RWPE2 (cell line): Measurements from ENCODE around the gene RIT1.

Source experiments
- ATAC-seq: fragments of 200-7000 bp; cut with Tn5 transposase; 3 replicates; pipeline ENCODE4 v1.9.1; 2021; ENCODE audit warnings: low read depth
- DNase-seq: peaks from one replicate; pipeline ENCODE4 v3.0.0-alpha.2; 2020; ENCODE audit warnings: low spot score
- H3K27ac ChIP-seq: fragments of 450-650 bp; 2 replicates; pipeline ENCODE4 v1.5.1; 2017; ENCODE audit warnings: mild to moderate bottlenecking; ENCODE audit not compliant: poor library complexity, severe bottlenecking
- H3K27me3 ChIP-seq: fragments of 250-450 bp; sonication (Bioruptor Pico); 2 replicates; pipeline ENCODE4 v1.5.1; 2021; ENCODE audit warnings: mild to moderate bottlenecking, moderate library complexity; ENCODE audit not compliant: insufficient read depth, poor library complexity, severe bottlenecking
- H3K36me3 ChIP-seq: fragments of 250-450 bp; sonication (Bioruptor Pico); 2 replicates; pipeline ENCODE4 v1.5.1; 2020; ENCODE audit warnings: low read depth, mild to moderate bottlenecking, moderate library complexity
- H3K4me1 ChIP-seq: fragments of 250-450 bp; sonication (Bioruptor Pico); 2 replicates; pipeline ENCODE4 v1.5.1; 2021; ENCODE audit warnings: mild to moderate bottlenecking, moderate library complexity; ENCODE audit not compliant: insufficient read depth, poor library complexity, severe bottlenecking
- H3K4me3 ChIP-seq: fragments of 250-450 bp; sonication (Bioruptor Pico); 2 replicates; pipeline ENCODE4 v1.5.1; 2021; ENCODE audit warnings: mild to moderate bottlenecking, moderate library complexity; ENCODE audit not compliant: severe bottlenecking
- H3K9me3 ChIP-seq: fragments of 250-450 bp; sonication (Bioruptor Pico); 2 replicates; pipeline ENCODE4 v1.5.1; 2021; ENCODE audit warnings: mild to moderate bottlenecking, moderate library complexity; ENCODE audit not compliant: severe bottlenecking
- CTCF ChIP-seq: fragments of 450-650 bp; IDR thresholded peaks from one replicate; pipeline ENCODE4 v1.5.1; 2017; ENCODE audit warnings: mild to moderate bottlenecking, moderate library complexity; ENCODE audit not compliant: poor library complexity, severe bottlenecking

Gene RIT1

DNA sequence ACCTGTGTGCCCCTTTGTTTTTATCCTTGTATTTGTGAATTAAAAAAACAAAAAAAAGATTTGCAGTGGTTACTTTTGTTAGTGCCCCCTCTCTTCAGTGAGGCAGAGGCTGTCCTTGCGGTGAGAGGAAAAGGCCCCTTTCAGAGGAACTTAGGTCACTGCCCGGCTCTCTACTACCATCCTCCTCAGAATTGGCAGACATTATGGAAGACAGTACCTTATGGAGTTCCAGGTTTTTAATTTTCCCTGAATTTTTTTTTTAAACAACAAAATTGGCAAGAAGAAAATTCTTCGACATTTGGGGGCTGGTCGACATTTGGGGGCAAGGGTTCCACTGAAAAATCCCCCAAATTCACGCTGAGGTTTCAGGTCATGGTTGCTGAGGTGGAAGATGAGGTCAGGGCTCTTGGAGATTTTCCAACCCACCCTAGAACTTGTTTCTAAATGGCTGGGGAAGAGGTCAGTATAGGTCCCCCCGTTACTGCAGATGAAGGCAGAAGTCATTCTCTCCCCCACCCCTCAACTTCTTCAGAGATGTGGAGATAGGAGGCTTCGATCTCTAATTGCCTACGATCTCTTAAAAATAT lies 35.6 kb upstream of the RIT1 start:
- peaks cover 60% of the 10 kb centered on the region for H3K36me3 ChIP-seq
- H3K4me3 ChIP-seq: no peak overlapping the region
- TF ChIP-seq CTCF: no peak

GRCh38 chr1:155944444-155944799 lies 33.3 kb upstream of the RIT1 start:
- peaks cover 37% of the 10 kb centered on the region for H3K36me3 ChIP-seq
- ATAC-seq: no peak
- H3K4me3 ChIP-seq: no peak overlapping the region
- no peak for TF ChIP-seq CTCF
- peaks cover 39% of the 10 kb centered on the region for H3K4me1 ChIP-seq
- no peak for DNase-seq
- no peaks in the 10 kb centered on the region for H3K27me3 ChIP-seq
- no peak overlapping the region for H3K27ac ChIP-seq
- no peaks in the 10 kb centered on the region for H3K9me3 ChIP-seq

More for the DNA sequence above, 35.6 kb upstream of the RIT1 start:
- DNase-seq: no peak
- H3K27ac ChIP-seq: peak overlapping the region; percentile 27
- no peak for ATAC-seq
- H3K9me3 ChIP-seq: no peaks in the 10 kb centered on the region
- H3K4me1 ChIP-seq: peaks cover 19% of the 10 kb centered on the region
- no peaks in the 10 kb centered on the region for H3K27me3 ChIP-seq

GRCh38 chr1:155942578-155943141 lies 31.5 kb upstream of the RIT1 start:
- ATAC-seq: peak; percentile 3; the same call in 2 of the 3 replicates
- H3K4me3 ChIP-seq: no peak overlapping the region
- peak overlapping the region; percentile 88 for H3K27ac ChIP-seq
- H3K27me3 ChIP-seq: no peaks in the 10 kb centered on the region
- H3K9me3 ChIP-seq: no peaks in the 10 kb centered on the region
- H3K4me1 ChIP-seq: peaks cover 39% of the 10 kb centered on the region
- no peak for TF ChIP-seq CTCF
- H3K36me3 ChIP-seq: peaks cover 19% of the 10 kb centered on the region
- no peak for DNase-seq

- peaks cover 39% of the 10 kb centered on the region for H3K4me1 ChIP-seq
- no peak overlapping the region for H3K4me3 ChIP-seq
- peak overlapping the region; percentile 88 for H3K27ac ChIP-seq
Observed at GRCh38 chr1:155941845-155942531, 30.8 kb upstream of the RIT1 start.

More at GRCh38 chr1:155941845-155942531, 30.8 kb upstream of the RIT1 start:
- H3K36me3 ChIP-seq: peaks cover 13% of the 10 kb centered on the region
- ATAC-seq (no peak), DNase-seq (no peak)
- no peak for TF ChIP-seq CTCF
- H3K27me3 ChIP-seq: no peaks in the 10 kb centered on the region
- H3K9me3 ChIP-seq: no peaks in the 10 kb centered on the region
